H9 (cell line): Measurements from ENCODE around the gene ZBTB49. TPM values are rescaled to one million over a fixed set of nuclear protein-coding genes. Genes with fewer than 3 reads are reported as not detected.

Experiments used
- DNase-seq: peaks from one replicate; pipeline ENCODE4 v3.0.0-alpha.2; 2017
- H2AFZ ChIP-seq: one replicate; pipeline ENCODE4 v1.6.1; 2013; ENCODE audit warnings: mild to moderate bottlenecking, low read length, control low read depth, moderate library complexity
- H2AK5ac ChIP-seq: 2 replicates; pipeline ENCODE4 v1.6.1; 2013; ENCODE audit warnings: low read length, control low read depth, mixed read lengths; ENCODE audit not compliant: insufficient read length
- H2BK120ac ChIP-seq: one replicate; pipeline ENCODE4 v1.6.1; 2013; ENCODE audit warnings: low read depth, mild to moderate bottlenecking, low read length, control low read depth, inconsistent platforms; ENCODE audit not compliant: poor library complexity, severe bottlenecking
- H2BK12ac ChIP-seq: 2 replicates; pipeline ENCODE4 v1.6.1; 2013; ENCODE audit warnings: low read length, control low read depth, mixed read lengths, low read depth; ENCODE audit not compliant: insufficient read length
- H2BK15ac ChIP-seq: 2 replicates; pipeline ENCODE4 v1.6.1; 2013; ENCODE audit warnings: low read depth, low read length, control low read depth
- H2BK20ac ChIP-seq: one replicate; pipeline ENCODE4 v1.6.1; 2013; ENCODE audit warnings: low read depth, mild to moderate bottlenecking, low read length, control low read depth, inconsistent platforms; ENCODE audit not compliant: poor library complexity, severe bottlenecking
- H2BK5ac ChIP-seq: 2 replicates; pipeline ENCODE4 v1.6.1; 2013; ENCODE audit warnings: low read length, control low read depth, mixed read lengths; ENCODE audit not compliant: insufficient read length
- H3K14ac ChIP-seq: 2 replicates; pipeline ENCODE4 v1.6.1; 2013; ENCODE audit warnings: low read length, control low read depth; ENCODE audit not compliant: insufficient read depth
- H3K18ac ChIP-seq: 2 replicates; pipeline ENCODE4 v1.6.1; 2013; ENCODE audit warnings: low read depth, mild to moderate bottlenecking, mixed read lengths, low read length, control low read depth; ENCODE audit not compliant: insufficient read length
- H3K23ac ChIP-seq: 2 replicates; pipeline ENCODE4 v1.6.1; 2013; ENCODE audit warnings: low read length, control low read depth, mixed read lengths, low read depth; ENCODE audit not compliant: insufficient read length
- H3K23me2 ChIP-seq: 2 replicates; pipeline ENCODE4 v1.6.1; 2013; ENCODE audit warnings: low read depth, mild to moderate bottlenecking, mixed read lengths, low read length, control low read depth; ENCODE audit not compliant: insufficient read length, poor library complexity, severe bottlenecking
- H3K27ac ChIP-seq: 2 replicates; pipeline ENCODE4 v1.5.1; 2013; ENCODE audit warnings: low read length, control low read depth, mixed read lengths, low read depth; ENCODE audit not compliant: insufficient read length
- H3K27me3 ChIP-seq: 2 replicates; pipeline ENCODE4 v1.6.1; 2013; ENCODE audit warnings: low read length, control low read depth, inconsistent platforms; ENCODE audit not compliant: insufficient read depth
- H3K4ac ChIP-seq: 2 replicates; pipeline ENCODE4 v1.6.1; 2013; ENCODE audit warnings: low read depth, mild to moderate bottlenecking, control low read depth, inconsistent platforms, low read length, moderate library complexity
- H3K4me1 ChIP-seq: 2 replicates; pipeline ENCODE4 v1.6.1; 2013; ENCODE audit warnings: low read length, control low read depth, inconsistent platforms; ENCODE audit not compliant: insufficient read depth
- H3K4me2 ChIP-seq: 2 replicates; pipeline ENCODE4 v1.6.1; 2013; ENCODE audit warnings: low read length, control low read depth, mixed read lengths; ENCODE audit not compliant: insufficient read length, insufficient read depth
- H3K56ac ChIP-seq: 2 replicates; pipeline ENCODE4 v1.6.1; 2013; ENCODE audit warnings: low read depth, mild to moderate bottlenecking, mixed read lengths, low read length, control low read depth; ENCODE audit not compliant: insufficient read length
- H3K79me1 ChIP-seq: 2 replicates; pipeline ENCODE4 v1.6.1; 2013; ENCODE audit warnings: low read depth, mild to moderate bottlenecking, moderate library complexity, low read length, control low read depth, inconsistent platforms; ENCODE audit not compliant: insufficient read depth, poor library complexity, severe bottlenecking
- H3K79me2 ChIP-seq: 2 replicates; pipeline ENCODE4 v1.6.1; 2013; ENCODE audit warnings: low read length, control low read depth, inconsistent platforms; ENCODE audit not compliant: insufficient read depth
- H3K9ac ChIP-seq: 2 replicates; pipeline ENCODE4 v1.6.1; 2013; ENCODE audit warnings: low read length, control low read depth, mixed read lengths; ENCODE audit not compliant: insufficient read length; ENCODE audit errors: extremely low read depth
- H3K9me3 ChIP-seq: one replicate; pipeline ENCODE4 v1.6.1; 2013; ENCODE audit warnings: low read depth, low read length, inconsistent platforms; ENCODE audit not compliant: control insufficient read depth
- H3T11ph ChIP-seq: one replicate; pipeline ENCODE4 v1.6.1; 2013; ENCODE audit warnings: mild to moderate bottlenecking, low read length, control low read depth, inconsistent platforms
- H4K20me1 ChIP-seq: one replicate; pipeline ENCODE4 v1.6.1; 2013; ENCODE audit not compliant: control insufficient read depth, insufficient read length, insufficient read depth
- H4K5ac ChIP-seq: 2 replicates; pipeline ENCODE4 v1.6.1; 2013; ENCODE audit warnings: low read depth, mild to moderate bottlenecking, mixed read lengths, low read length, control low read depth; ENCODE audit not compliant: insufficient read length
- H4K8ac ChIP-seq: replicated peaks from 2 replicates; pipeline ENCODE4 v1.6.1; 2013; ENCODE audit warnings: low read length, control low read depth, mixed read lengths, low read depth; ENCODE audit not compliant: insufficient read length
- H4K91ac ChIP-seq: 2 replicates; pipeline ENCODE4 v1.6.1; 2013; ENCODE audit warnings: low read depth, mild to moderate bottlenecking, moderate library complexity, mixed read lengths, low read length, control low read depth; ENCODE audit not compliant: insufficient read length
- H3K27ac Mint-ChIP-seq, 3 experiments: 2 replicates in 2 of 3; 3 replicates in 1 of 3; pipeline ENCODE4 v1.8.0; 2020 to 2021; ENCODE audit warnings: mixed read lengths in 3 of 3, mild to moderate bottlenecking in 1 of 3, moderate library complexity in 1 of 3
- H3K27me3 Mint-ChIP-seq: 2 replicates; pipeline ENCODE4 v1.8.0; 2021; ENCODE audit warnings: low read depth, mild to moderate bottlenecking, moderate library complexity, mixed read lengths
- H3K36me3 Mint-ChIP-seq, 3 experiments: 2 replicates in 2 of 3; 3 replicates in 1 of 3; pipeline ENCODE4 v1.8.0; 2020 to 2021; ENCODE audit warnings: low read depth in 3 of 3, mixed read lengths in 3 of 3; ENCODE audit not compliant: insufficient read depth in 1 of 3
- H3K4me1 Mint-ChIP-seq, 2 experiments: 2 replicates each; pipeline ENCODE4 v1.8.0; 2020; ENCODE audit warnings: mixed read lengths in 2 of 2
- H3K4me3 Mint-ChIP-seq, 2 experiments: 2 replicates in 1 of 2; 3 replicates in 1 of 2; pipeline ENCODE4 v1.8.0; 2020 to 2021; ENCODE audit warnings: mild to moderate bottlenecking in 2 of 2, mixed read lengths in 2 of 2, moderate library complexity in 1 of 2
- H3K9me3 Mint-ChIP-seq, 2 experiments: 2 replicates in 1 of 2; 3 replicates in 1 of 2; pipeline ENCODE4 v1.8.0; 2020; ENCODE audit warnings: mild to moderate bottlenecking in 2 of 2, mixed read lengths in 2 of 2, moderate library complexity in 1 of 2
- WGBS: extraction: QIAGEN DNeasy Blood & Tissue Kit; methylation state at CpG from one replicate; pipeline ENCODE4 v1.1.7; 2013; ENCODE audit warnings: missing lambda C conversion rate, low lambda C conversion rate, mixed read lengths; ENCODE audit not compliant: insufficient read length; ENCODE audit errors: extremely low coverage; 5-methylcytosine and 5-hydroxymethylcytosine counted together
- total RNA-seq: library from RNA; stranded (reverse); gene quantifications from 2 replicates; pipeline ENCODE4 v1.2.1, GENCODE V29; 2021
- TF ChIP-seq, protein P1 (sequence below): fragments of 200-600 bp; sonication (generic); conservative IDR thresholded peaks from 3 replicates; pipeline ENCODE4 v1.8.0; 2021; ENCODE audit warnings: antibody characterized with exemption, mild to moderate bottlenecking

Gene ZBTB49
- total RNA-seq, 1 experiment from 2014 or later = 8.7 TPM

GRCh38 chr4:4248029-4248884, 41.8 kb upstream of the ZBTB49 start, which contains the start of gene TMEM128:
TMEM128 (minus strand) TSS chr4:4248223; CDS start chr4:4248202, 21 bp downstream.
- Histone ChIP-seq H3K4ac (no peak within 1 kb of the TSS; the same call in 1 of the 2 replicates), H3K9me3 (no peaks in the 10 kb centered on the region), H4K91ac (no peak within 1 kb of the TSS), H2BK15ac (no peak within 1 kb of the TSS), H3K14ac (peak within 1 kb of the TSS; percentile 97), H3T11ph (no peak within 1 kb of the TSS), H2BK5ac (no peak within 1 kb of the TSS), H3K27ac (peak within 1 kb of the TSS; percentile 90), H2BK12ac (peak within 1 kb of the TSS; percentile 50), H3K4me1 (no peaks in the 10 kb centered on the region), H3K27me3 (peaks cover 3% of the 10 kb centered on the region; the same call in 1 of the 2 replicates), H4K5ac (peak within 1 kb of the TSS; percentile 94), H3K9ac (peak within 1 kb of the TSS; percentile 91), H2AK5ac (no peak within 1 kb of the TSS), H2BK120ac (no peak within 1 kb of the TSS), H4K8ac (peak within 1 kb of the TSS; percentile 72), H3K18ac (peak within 1 kb of the TSS; percentile 98), H3K23ac (no peak within 1 kb of the TSS), H2BK20ac (no peak within 1 kb of the TSS), H4K20me1 (no peaks in the 10 kb centered on the region), H3K79me2 (no peaks in the 10 kb centered on the region), H3K23me2 (peaks cover 11% of the 10 kb centered on the region), H3K56ac (no peak within 1 kb of the TSS), H3K4me2 (peak within 1 kb of the TSS; percentile 98), H2AFZ (peak within 1 kb of the TSS; percentile 94), H3K79me1 (peaks cover 2% of the 10 kb centered on the region)
- Mint-ChIP-seq H3K27me3 (peaks cover 9% of the 10 kb centered on the region), H3K9me3 (no peaks in the 10 kb centered on the region), H3K4me1 (peaks cover 14 to 15% of the 10 kb centered on the region in 2 experiments), H3K4me3 (peak within 1 kb of the TSS; percentile 91 to 93), H3K36me3 (peaks cover 17 to 29% (median 26%) of the 10 kb centered on the region in 3 experiments; a peak in 6 of 7 replicates), H3K27ac (peak within 1 kb of the TSS; percentile 99)
- no CpG with 5 or more reads among the region's 62 CpGs for WGBS
- TF ChIP-seq, protein P1, sequence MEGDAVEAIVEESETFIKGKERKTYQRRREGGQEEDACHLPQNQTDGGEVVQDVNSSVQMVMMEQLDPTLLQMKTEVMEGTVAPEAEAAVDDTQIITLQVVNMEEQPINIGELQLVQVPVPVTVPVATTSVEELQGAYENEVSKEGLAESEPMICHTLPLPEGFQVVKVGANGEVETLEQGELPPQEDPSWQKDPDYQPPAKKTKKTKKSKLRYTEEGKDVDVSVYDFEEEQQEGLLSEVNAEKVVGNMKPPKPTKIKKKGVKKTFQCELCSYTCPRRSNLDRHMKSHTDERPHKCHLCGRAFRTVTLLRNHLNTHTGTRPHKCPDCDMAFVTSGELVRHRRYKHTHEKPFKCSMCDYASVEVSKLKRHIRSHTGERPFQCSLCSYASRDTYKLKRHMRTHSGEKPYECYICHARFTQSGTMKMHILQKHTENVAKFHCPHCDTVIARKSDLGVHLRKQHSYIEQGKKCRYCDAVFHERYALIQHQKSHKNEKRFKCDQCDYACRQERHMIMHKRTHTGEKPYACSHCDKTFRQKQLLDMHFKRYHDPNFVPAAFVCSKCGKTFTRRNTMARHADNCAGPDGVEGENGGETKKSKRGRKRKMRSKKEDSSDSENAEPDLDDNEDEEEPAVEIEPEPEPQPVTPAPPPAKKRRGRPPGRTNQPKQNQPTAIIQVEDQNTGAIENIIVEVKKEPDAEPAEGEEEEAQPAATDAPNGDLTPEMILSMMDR = peak; percentile 22; the same call in 1 of the 3 replicates
- peak; percentile 93 for DNase-seq
